Osteoblast (primary cell): ENCODE results near the gene C20orf144. TPM values are rescaled to one million over a fixed set of nuclear protein-coding genes. Genes with fewer than 3 reads are reported as not detected.

ENCODE experiments used
- DNase-seq: peaks from one replicate; pipeline ENCODE4 v3.0.0; 2011; ENCODE audit warnings: low spot score, mixed read lengths; ENCODE audit not compliant: insufficient read length; ENCODE audit errors: missing footprints
- H2AFZ ChIP-seq: 2 replicates; pipeline ENCODE4 v1.6.0; 2011; ENCODE audit warnings: mild to moderate bottlenecking, low read length
- H3K27ac ChIP-seq: 2 replicates; pipeline ENCODE4 v1.5.1; 2011; ENCODE audit warnings: mild to moderate bottlenecking, low read depth, low read length, moderate library complexity
- H3K27me3 ChIP-seq: 2 replicates; pipeline ENCODE4 v1.6.0; 2012; ENCODE audit warnings: mild to moderate bottlenecking, control low read depth, inconsistent platforms, low read length, moderate library complexity; ENCODE audit not compliant: insufficient read depth
- H3K36me3 ChIP-seq: 2 replicates; pipeline ENCODE4 v1.5.1; 2011; ENCODE audit warnings: mild to moderate bottlenecking, low read length, control low read depth, moderate library complexity; ENCODE audit not compliant: insufficient read depth
- H3K4me1 ChIP-seq: 2 replicates; pipeline ENCODE4 v1.5.1; 2011; ENCODE audit warnings: mild to moderate bottlenecking, low read length, control low read depth, moderate library complexity; ENCODE audit not compliant: insufficient read depth
- H3K4me2 ChIP-seq: 2 replicates; pipeline ENCODE4 v1.6.0; 2011; ENCODE audit warnings: mild to moderate bottlenecking, low read length; ENCODE audit not compliant: insufficient read depth
- H3K4me3 ChIP-seq: fragments of 200-600 bp; sonication (generic); 3 replicates; pipeline ENCODE4 v1.5.1; 2012; ENCODE audit warnings: mild to moderate bottlenecking, low read length, inconsistent platforms; ENCODE audit not compliant: insufficient read depth
- H3K79me2 ChIP-seq: 2 replicates; pipeline ENCODE4 v1.6.0; 2012; ENCODE audit warnings: mild to moderate bottlenecking, low read length, control low read depth, inconsistent platforms; ENCODE audit not compliant: insufficient read depth
- H3K9me3 ChIP-seq: 2 replicates; pipeline ENCODE4 v1.5.1; 2011; ENCODE audit warnings: low read depth, low read length, control low read depth
- H4K20me1 ChIP-seq: 2 replicates; pipeline ENCODE4 v1.6.0; 2012; ENCODE audit warnings: mild to moderate bottlenecking, low read length, control low read depth; ENCODE audit not compliant: insufficient read depth
- CTCF ChIP-seq: IDR thresholded peaks from 2 replicates; pipeline ENCODE4 v1.5.1; 2011; ENCODE audit warnings: mild to moderate bottlenecking, low read depth, low read length, moderate library complexity; ENCODE audit errors: extremely low read depth
- total RNA-seq: library from RNA; depleted of rRNA; stranded (reverse); fragments of >200 nt; gene quantifications from 2 replicates; pipeline ENCODE4 v1.2.3, GENCODE V29; 2012

Gene C20orf144
- total RNA-seq, 1 donor = under 0.01 TPM

- Histone ChIP-seq H3K27ac (no peak overlapping the region), H2AFZ (peak overlapping the region; percentile 73), H3K36me3 (no peaks in the 10 kb centered on the region)
Observed at GRCh38 chr20:33684533-33685327, 22.6 kb downstream of the C20orf144 start.

GRCh38 chr20:33685328-33686099, 23.4 kb downstream of the C20orf144 start:
- peak overlapping the region; percentile 73 for H2AFZ ChIP-seq
- H3K9me3 ChIP-seq = no peaks in the 10 kb centered on the region
- H3K4me1 ChIP-seq = peaks cover 43% of the 10 kb centered on the region
- no peaks in the 10 kb centered on the region for H3K27me3 ChIP-seq
- H3K4me3 ChIP-seq = peak overlapping the region; percentile 66
- peak; percentile 82 for DNase-seq
- peaks cover 6% of the 10 kb centered on the region for H4K20me1 ChIP-seq
- TF ChIP-seq CTCF = no peak
- no peaks in the 10 kb centered on the region for H3K36me3 ChIP-seq
- peak overlapping the region; percentile 83 for H3K4me2 ChIP-seq
- H3K27ac ChIP-seq = no peak overlapping the region
- peaks cover 14% of the 10 kb centered on the region for H3K79me2 ChIP-seq

More at GRCh38 chr20:33684533-33685327, 22.6 kb downstream of the C20orf144 start:
- Histone ChIP-seq H4K20me1 (peaks cover 11% of the 10 kb centered on the region), H3K79me2 (peaks cover 14% of the 10 kb centered on the region), H3K9me3 (no peaks in the 10 kb centered on the region), H3K4me2 (peak overlapping the region; percentile 83), H3K4me3 (peak overlapping the region; percentile 66), H3K4me1 (peaks cover 40% of the 10 kb centered on the region), H3K27me3 (no peaks in the 10 kb centered on the region)
- DNase-seq = no peak
- TF ChIP-seq CTCF = no peak

- peak; percentile 100 for DNase-seq
- TF ChIP-seq CTCF = no peak
- Histone ChIP-seq H3K4me1 (peaks cover 35% of the 10 kb centered on the region), H3K4me2 (peak within 1 kb of the TSS; percentile 83), H3K79me2 (peaks cover 14% of the 10 kb centered on the region), H3K9me3 (no peaks in the 10 kb centered on the region), H4K20me1 (peaks cover 4% of the 10 kb centered on the region), H3K27ac (peak within 1 kb of the TSS; percentile 4), H3K36me3 (no peaks in the 10 kb centered on the region), H3K27me3 (no peaks in the 10 kb centered on the region), H2AFZ (peak within 1 kb of the TSS; percentile 80), H3K4me3 (peak within 1 kb of the TSS; percentile 66)
Observed at GRCh38 chr20:33686100-33686983, 24.2 kb downstream of the C20orf144 start, which contains the start of gene E2F1. E2F1 (minus strand) TSS chr20:33686385; CDS start chr20:33686264, 121 bp downstream.
